Osteoblast (primary cell): ENCODE data around the gene SPACA4. TPM values are rescaled to one million over a fixed set of nuclear protein-coding genes. Genes with fewer than 3 reads are reported as not detected.

Experiments
- DNase-seq: peaks from one replicate; pipeline ENCODE4 v3.0.0; 2011; ENCODE audit warnings: low spot score, mixed read lengths; ENCODE audit not compliant: insufficient read length; ENCODE audit errors: missing footprints
- H2AFZ ChIP-seq: 2 replicates; pipeline ENCODE4 v1.6.0; 2011; ENCODE audit warnings: mild to moderate bottlenecking, low read length
- H3K27ac ChIP-seq: 2 replicates; pipeline ENCODE4 v1.5.1; 2011; ENCODE audit warnings: mild to moderate bottlenecking, low read depth, low read length, moderate library complexity
- H3K27me3 ChIP-seq: 2 replicates; pipeline ENCODE4 v1.6.0; 2012; ENCODE audit warnings: mild to moderate bottlenecking, control low read depth, inconsistent platforms, low read length, moderate library complexity; ENCODE audit not compliant: insufficient read depth
- H3K36me3 ChIP-seq: 2 replicates; pipeline ENCODE4 v1.5.1; 2011; ENCODE audit warnings: mild to moderate bottlenecking, low read length, control low read depth, moderate library complexity; ENCODE audit not compliant: insufficient read depth
- H3K4me1 ChIP-seq: 2 replicates; pipeline ENCODE4 v1.5.1; 2011; ENCODE audit warnings: mild to moderate bottlenecking, low read length, control low read depth, moderate library complexity; ENCODE audit not compliant: insufficient read depth
- H3K4me2 ChIP-seq: 2 replicates; pipeline ENCODE4 v1.6.0; 2011; ENCODE audit warnings: mild to moderate bottlenecking, low read length; ENCODE audit not compliant: insufficient read depth
- H3K4me3 ChIP-seq: fragments of 200-600 bp; sonication (generic); 3 replicates; pipeline ENCODE4 v1.5.1; 2012; ENCODE audit warnings: mild to moderate bottlenecking, low read length, inconsistent platforms; ENCODE audit not compliant: insufficient read depth
- H3K79me2 ChIP-seq: 2 replicates; pipeline ENCODE4 v1.6.0; 2012; ENCODE audit warnings: mild to moderate bottlenecking, low read length, control low read depth, inconsistent platforms; ENCODE audit not compliant: insufficient read depth
- H3K9me3 ChIP-seq: 2 replicates; pipeline ENCODE4 v1.5.1; 2011; ENCODE audit warnings: low read depth, low read length, control low read depth
- H4K20me1 ChIP-seq: 2 replicates; pipeline ENCODE4 v1.6.0; 2012; ENCODE audit warnings: mild to moderate bottlenecking, low read length, control low read depth; ENCODE audit not compliant: insufficient read depth
- total RNA-seq: library from RNA; depleted of rRNA; stranded (reverse); fragments of >200 nt; gene quantifications from 2 replicates; pipeline ENCODE4 v1.2.3, GENCODE V29; 2012
- TF ChIP-seq, protein P1 (sequence below): IDR thresholded peaks from 2 replicates; pipeline ENCODE4 v1.5.1; 2011; ENCODE audit warnings: mild to moderate bottlenecking, low read depth, low read length, moderate library complexity; ENCODE audit errors: extremely low read depth

SPACA4 gene
- total RNA-seq, 1 donor: not detected

DNA sequence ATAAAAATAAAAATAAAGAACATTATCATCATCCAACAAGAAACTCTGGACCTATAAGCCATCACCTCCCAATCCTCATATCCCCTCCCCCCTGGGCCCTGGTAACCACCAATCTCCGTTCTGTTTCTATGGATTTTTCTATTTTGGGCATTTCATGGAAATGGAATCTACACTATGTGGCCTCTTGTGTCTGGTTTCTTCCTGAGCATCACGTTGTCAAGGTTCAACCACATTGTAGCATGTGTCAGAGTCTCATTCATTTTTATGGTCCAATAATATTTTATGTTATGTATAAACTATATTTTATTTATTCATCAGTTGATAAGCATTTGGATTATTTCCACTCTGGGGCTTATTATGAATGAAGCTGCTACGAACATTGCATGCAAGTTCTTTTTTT is 27.7 kb upstream of the SPACA4 start:
- Histone ChIP-seq H3K4me2 (no peak overlapping the region), H3K36me3 (no peaks in the 10 kb centered on the region), H3K27me3 (no peaks in the 10 kb centered on the region), H3K4me3 (no peak overlapping the region), H3K4me1 (peaks cover 4% of the 10 kb centered on the region), H3K9me3 (no peaks in the 10 kb centered on the region), H4K20me1 (no peaks in the 10 kb centered on the region), H3K27ac (no peak overlapping the region), H3K79me2 (no peaks in the 10 kb centered on the region), H2AFZ (no peak overlapping the region)
- DNase-seq: peak; percentile 29
- TF ChIP-seq, protein P1, sequence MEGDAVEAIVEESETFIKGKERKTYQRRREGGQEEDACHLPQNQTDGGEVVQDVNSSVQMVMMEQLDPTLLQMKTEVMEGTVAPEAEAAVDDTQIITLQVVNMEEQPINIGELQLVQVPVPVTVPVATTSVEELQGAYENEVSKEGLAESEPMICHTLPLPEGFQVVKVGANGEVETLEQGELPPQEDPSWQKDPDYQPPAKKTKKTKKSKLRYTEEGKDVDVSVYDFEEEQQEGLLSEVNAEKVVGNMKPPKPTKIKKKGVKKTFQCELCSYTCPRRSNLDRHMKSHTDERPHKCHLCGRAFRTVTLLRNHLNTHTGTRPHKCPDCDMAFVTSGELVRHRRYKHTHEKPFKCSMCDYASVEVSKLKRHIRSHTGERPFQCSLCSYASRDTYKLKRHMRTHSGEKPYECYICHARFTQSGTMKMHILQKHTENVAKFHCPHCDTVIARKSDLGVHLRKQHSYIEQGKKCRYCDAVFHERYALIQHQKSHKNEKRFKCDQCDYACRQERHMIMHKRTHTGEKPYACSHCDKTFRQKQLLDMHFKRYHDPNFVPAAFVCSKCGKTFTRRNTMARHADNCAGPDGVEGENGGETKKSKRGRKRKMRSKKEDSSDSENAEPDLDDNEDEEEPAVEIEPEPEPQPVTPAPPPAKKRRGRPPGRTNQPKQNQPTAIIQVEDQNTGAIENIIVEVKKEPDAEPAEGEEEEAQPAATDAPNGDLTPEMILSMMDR: no peak

GRCh38 chr19:48582168-48582567 is 24.4 kb upstream of the SPACA4 start:
- no peaks in the 10 kb centered on the region for H3K79me2 ChIP-seq
- peaks cover 5% of the 10 kb centered on the region for H3K4me1 ChIP-seq
- no peak overlapping the region for H2AFZ ChIP-seq
- H3K9me3 ChIP-seq: no peaks in the 10 kb centered on the region
- TF ChIP-seq, protein P1: no peak
- H3K4me2 ChIP-seq: no peak overlapping the region
- no peaks in the 10 kb centered on the region for H4K20me1 ChIP-seq
- no peaks in the 10 kb centered on the region for H3K36me3 ChIP-seq
- H3K4me3 ChIP-seq: no peak overlapping the region
- DNase-seq: no peak
- H3K27me3 ChIP-seq: no peaks in the 10 kb centered on the region
- H3K27ac ChIP-seq: no peak overlapping the region

GRCh38 chr19:48587387-48587786 is 19.2 kb upstream of the SPACA4 start:
- Histone ChIP-seq H3K4me2 (no peak overlapping the region), H3K4me3 (no peak overlapping the region), H4K20me1 (no peaks in the 10 kb centered on the region), H3K27ac (no peak overlapping the region), H3K4me1 (peaks cover 11% of the 10 kb centered on the region), H3K9me3 (no peaks in the 10 kb centered on the region), H3K79me2 (no peaks in the 10 kb centered on the region), H3K27me3 (no peaks in the 10 kb centered on the region), H2AFZ (no peak overlapping the region), H3K36me3 (no peaks in the 10 kb centered on the region)
- TF ChIP-seq, protein P1: no peak
- DNase-seq: no peak

DNA sequence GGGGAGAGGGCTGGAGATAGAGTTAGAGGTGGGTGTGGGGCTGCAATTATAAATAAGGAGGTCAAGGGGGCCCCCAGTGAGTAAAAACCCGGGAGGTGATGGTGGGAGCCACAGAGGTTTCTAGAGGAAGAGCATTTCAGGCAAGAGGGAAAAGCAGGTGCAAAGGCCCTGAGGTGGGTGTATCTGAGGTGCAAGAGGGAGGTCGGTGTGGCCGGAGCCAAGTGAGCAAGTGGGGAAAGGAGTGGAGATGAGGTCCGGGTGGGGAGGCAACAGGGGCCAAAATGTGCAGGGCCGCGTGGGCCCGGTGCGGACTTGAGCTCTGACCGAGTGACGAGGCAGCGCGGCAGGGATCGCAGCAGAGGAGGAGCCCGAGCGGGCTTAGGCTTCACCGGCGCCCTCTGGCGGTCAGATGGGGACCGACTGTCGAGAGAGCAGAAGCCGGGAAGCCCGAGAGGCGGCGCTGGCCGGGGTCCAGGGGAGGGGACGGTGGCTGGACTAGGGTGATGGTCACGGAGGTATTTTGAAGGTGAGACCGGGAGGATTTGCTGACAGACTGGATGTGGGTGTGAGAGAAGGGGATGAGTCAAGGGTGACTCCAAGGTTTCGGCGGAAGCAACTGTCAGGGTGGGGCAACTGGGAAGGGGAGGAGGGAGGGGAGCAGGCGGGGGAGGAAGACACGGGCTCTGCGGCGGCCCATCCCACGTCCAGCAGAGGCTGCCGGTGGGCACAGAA is 17.7 kb upstream of the SPACA4 start:
- Histone ChIP-seq H3K27ac (no peak overlapping the region), H3K9me3 (no peaks in the 10 kb centered on the region), H3K79me2 (no peaks in the 10 kb centered on the region), H3K36me3 (no peaks in the 10 kb centered on the region), H4K20me1 (no peaks in the 10 kb centered on the region), H3K4me1 (peaks cover 10% of the 10 kb centered on the region), H3K4me3 (peak overlapping the region; percentile 66), H3K4me2 (peak overlapping the region; percentile 86), H2AFZ (peak overlapping the region; percentile 80), H3K27me3 (no peaks in the 10 kb centered on the region)
- TF ChIP-seq, protein P1: peak; percentile 88
- peak; percentile 97 for DNase-seq
